Measurements from ENCODE around the gene ST6GALNAC3. TPM values are rescaled to one million over a fixed set of nuclear protein-coding genes. Genes with fewer than 3 reads are reported as not detected.

ST6GALNAC3 gene
- total RNA-seq, 4 donors from 2014 or later = 2.8 to 3.5 (median 3.4) TPM

- Histone ChIP-seq H3K27ac (peak overlapping the region; percentile 11 to 76 (median 60)), H3K27me3 (no peaks in the 10 kb centered on the region), H3K4me1 (peaks cover 0 to 7% (median 2%) of the 10 kb centered on the region in 4 donors), H3K9me3 (no peaks in the 10 kb centered on the region), H3K36me3 (no peaks in the 10 kb centered on the region), H3K4me3 (peak overlapping the region; percentile 49 to 87 (median 63))
- TF ChIP-seq CTCF (IDR thresholded peaks at IDR 0.05) (no peak), POLR2A (IDR thresholded peaks at IDR 0.05) (no peak)
- DNase-seq = no peak
These were observed 593 bp downstream of the ST6GALNAC3 start for GRCh38 chr1:76075188-76075489.

GRCh38 chr1:76075877-76076276 is 1.3 kb downstream of the ST6GALNAC3 start:
- H3K27ac ChIP-seq = peak overlapping the region in 3 of 4 donors; percentile 55 to 76 (median 65)
- no peaks in the 10 kb centered on the region for H3K9me3 ChIP-seq
- H3K27me3 ChIP-seq = no peaks in the 10 kb centered on the region
- TF ChIP-seq POLR2A (IDR thresholded peaks at IDR 0.05) (no peak), CTCF (IDR thresholded peaks at IDR 0.05) (no peak)
- no peaks in the 10 kb centered on the region for H3K36me3 ChIP-seq
- H3K4me3 ChIP-seq = peak overlapping the region in 1 of 4 donors; percentile 87
- peaks cover 0 to 7% (median 2%) of the 10 kb centered on the region in 4 donors for H3K4me1 ChIP-seq
- no peak for DNase-seq

- H3K36me3 ChIP-seq = no peaks in the 10 kb centered on the region
- H3K9me3 ChIP-seq = no peaks in the 10 kb centered on the region
- TF ChIP-seq CTCF (IDR thresholded peaks at IDR 0.05) (no peak), POLR2A (IDR thresholded peaks at IDR 0.05) (no peak)
These were observed 5.1 kb downstream of the ST6GALNAC3 start for GRCh38 chr1:76079475-76080227.

GRCh38 chr1:76080552-76081079 is 6.1 kb downstream of the ST6GALNAC3 start:
- TF ChIP-seq POLR2A (IDR thresholded peaks at IDR 0.05) = no peak
- TF ChIP-seq CTCF (IDR thresholded peaks at IDR 0.05) = no peak
- no peaks in the 10 kb centered on the region for H3K9me3 ChIP-seq
- H3K27me3 ChIP-seq = no peaks in the 10 kb centered on the region
- no peak for DNase-seq
- no peaks in the 10 kb centered on the region for H3K36me3 ChIP-seq
- H3K4me3 ChIP-seq = no peak overlapping the region
- H3K27ac ChIP-seq = no peak overlapping the region
- no peaks in the 10 kb centered on the region for H3K4me1 ChIP-seq

More at GRCh38 chr1:76079475-76080227, 5.1 kb downstream of the ST6GALNAC3 start:
- Histone ChIP-seq H3K27ac (no peak overlapping the region), H3K4me3 (no peak overlapping the region), H3K4me1 (peaks cover 0 to 5% (median 0%) of the 10 kb centered on the region in 4 donors), H3K27me3 (no peaks in the 10 kb centered on the region)
- no peak for DNase-seq

GRCh38 chr1:76082062-76082461 is 7.5 kb downstream of the ST6GALNAC3 start:
- H3K27me3 ChIP-seq = no peaks in the 10 kb centered on the region
- H3K27ac ChIP-seq = no peak overlapping the region
- no peak overlapping the region for H3K4me3 ChIP-seq
- TF ChIP-seq CTCF (IDR thresholded peaks at IDR 0.05) (no peak), POLR2A (IDR thresholded peaks at IDR 0.05) (no peak)
- no peaks in the 10 kb centered on the region for H3K4me1 ChIP-seq
- DNase-seq = no peak
- no peaks in the 10 kb centered on the region for H3K9me3 ChIP-seq
- no peaks in the 10 kb centered on the region for H3K36me3 ChIP-seq
